Iris pigment epithelial cell (primary cell): Measurements from ENCODE around the gene KNTC1.

ENCODE experiments used
- DNase-seq: peaks from one replicate; pipeline ENCODE4 v3.0.0-alpha.2; 2011; ENCODE audit warnings: low read depth

The KNTC1 gene

GRCh38 chr12:122656298-122656697 is 129.2 kb downstream of the KNTC1 start:
- no peak for DNase-seq

GRCh38 chr12:122659579-122659978 is 132.5 kb downstream of the KNTC1 start:
- DNase-seq = peak; percentile 85

GRCh38 chr12:122661246-122661645 is 134.2 kb downstream of the KNTC1 start:
- no peak for DNase-seq

- DNase-seq = no peak
Measured at GRCh38 chr12:122661938-122662337, 134.9 kb downstream of the KNTC1 start.

GRCh38 chr12:122665349-122665748 is 138.3 kb downstream of the KNTC1 start:
- no peak for DNase-seq

GRCh38 chr12:122665759-122666158 is 138.7 kb downstream of the KNTC1 start:
- DNase-seq = no peak

GRCh38 chr12:122668268-122668667 is 141.2 kb downstream of the KNTC1 start:
- no peak for DNase-seq

- peak; percentile 73 for DNase-seq
Measured at GRCh38 chr12:122669397-122670070, 142.5 kb downstream of the KNTC1 start.

GRCh38 chr12:122672515-122672914 is 145.5 kb downstream of the KNTC1 start:
- no peak for DNase-seq
